HepG2 (cell line): Measurements from ENCODE around the gene DPH1. TPM values are rescaled to one million over a fixed set of nuclear protein-coding genes. Genes with fewer than 3 reads are reported as not detected.

ENCODE experiments used
- ATRX ChIP-seq: sonication (generic); formaldehyde crosslinking; IDR thresholded peaks from 2 replicates; pipeline ENCODE4 v1.4.0; 2020; ENCODE audit warnings: missing genetic modification reagents, borderline replicate concordance
- CBX2 ChIP-seq, 2 experiments: fragments of 200-600 bp in 1 of 2; sonication (generic); formaldehyde crosslinking in 1 of 2; IDR thresholded peaks; 2 replicates each; pipeline versions ENCODE4 v1.7.0 to v1.8.1; 2018 to 2022; ENCODE audit warnings: low read depth in 2 of 2, low read length in 1 of 2, mild to moderate bottlenecking in 1 of 2, missing genetic modification reagents in 1 of 2
- CCAR2 ChIP-seq: fragments of 200-400 bp; formaldehyde crosslinking; optimal IDR thresholded peaks from 2 replicates; pipeline ENCODE3; 2018; ENCODE audit warnings: low read depth, mild to moderate bottlenecking, low read length, moderate library complexity
- FIP1L1 ChIP-seq: fragments of 200-400 bp; formaldehyde crosslinking; IDR thresholded peaks from 2 replicates; pipeline ENCODE4 v1.6.1; 2018; ENCODE audit warnings: low read depth, mild to moderate bottlenecking, low read length, moderate library complexity, borderline replicate concordance; ENCODE audit not compliant: insufficient read depth
- GPBP1L1 ChIP-seq: sonication (generic); formaldehyde crosslinking; IDR thresholded peaks from 2 replicates; pipeline ENCODE4 v1.5.0; 2020; ENCODE audit warnings: mild to moderate bottlenecking, missing genetic modification reagents
- HNRNPL ChIP-seq: fragments of 200-400 bp; formaldehyde crosslinking; IDR thresholded peaks from 2 replicates; pipeline ENCODE4 v1.6.1; 2017; ENCODE audit warnings: mild to moderate bottlenecking, low read depth, low read length
- HOXA9 ChIP-seq: sonication (generic); formaldehyde crosslinking; IDR thresholded peaks from 2 replicates; pipeline ENCODE4 v1.8.1; 2022; ENCODE audit warnings: missing genetic modification reagents, mild to moderate bottlenecking, moderate library complexity, borderline replicate concordance
- IRF9 ChIP-seq: sonication (generic); formaldehyde crosslinking; IDR thresholded peaks from 2 replicates; pipeline ENCODE4 v1.8.0; 2022; ENCODE audit warnings: missing genetic modification reagents, mild to moderate bottlenecking, borderline replicate concordance
- IRX3 ChIP-seq: sonication (generic); formaldehyde crosslinking; IDR thresholded peaks from 2 replicates; pipeline ENCODE4 v1.8.1; 2023; ENCODE audit warnings: mild to moderate bottlenecking, low read depth, missing genetic modification reagents, borderline replicate concordance
- KAT2B ChIP-seq: fragments of 150-350 bp; IDR thresholded peaks from 2 replicates; pipeline ENCODE4 v1.6.1; 2014; ENCODE audit warnings: low read depth, low read length, borderline replicate concordance
- KLF11 ChIP-seq: IDR thresholded peaks from 2 replicates; pipeline ENCODE4 v1.6.1; 2016; ENCODE audit warnings: missing compliant biosample characterization
- MAX ChIP-seq: IDR thresholded peaks from 2 replicates; pipeline ENCODE4 v1.6.1; 2012; ENCODE audit warnings: inconsistent platforms
- MBD4 ChIP-seq: IDR thresholded peaks from 2 replicates; pipeline ENCODE4 v1.6.1; 2012; ENCODE audit warnings: low read length, inconsistent platforms, borderline replicate concordance
- PRDM15 ChIP-seq: sonication (generic); formaldehyde crosslinking; IDR thresholded peaks from 2 replicates; pipeline ENCODE4 v1.4.0; 2020; ENCODE audit warnings: missing genetic modification reagents
- RBM22 ChIP-seq: fragments of 200-400 bp; formaldehyde crosslinking; optimal IDR thresholded peaks from 2 replicates; pipeline ENCODE3; 2017; ENCODE audit warnings: mild to moderate bottlenecking, low read length, moderate library complexity
- SMARCC2 ChIP-seq: fragments of 450-650 bp; IDR thresholded peaks from 2 replicates; pipeline ENCODE4 v1.6.1; 2017; ENCODE audit warnings: antibody characterized with exemption, mild to moderate bottlenecking
- TGIF2 ChIP-seq: IDR thresholded peaks from 2 replicates; pipeline ENCODE4 v1.6.1; 2016; ENCODE audit warnings: control low read depth, missing compliant biosample characterization
- ZFP36L2 ChIP-seq: sonication (generic); formaldehyde crosslinking; IDR thresholded peaks from 2 replicates; pipeline ENCODE4 v1.4.0; 2020; ENCODE audit warnings: missing genetic modification reagents
- ZKSCAN5 ChIP-seq: sonication (generic); formaldehyde crosslinking; IDR thresholded peaks from 2 replicates; pipeline ENCODE4 v1.5.1; 2020; ENCODE audit warnings: mild to moderate bottlenecking, missing genetic modification reagents
- ZMYM3 ChIP-seq: sonication (generic); formaldehyde crosslinking; IDR thresholded peaks from 2 replicates; pipeline ENCODE4 v1.5.1; 2020; ENCODE audit warnings: mild to moderate bottlenecking, missing genetic modification reagents
- ZNF275 ChIP-seq: sonication (generic); formaldehyde crosslinking; IDR thresholded peaks from 2 replicates; pipeline ENCODE4 v1.8.0; 2022; ENCODE audit warnings: missing genetic modification reagents, mild to moderate bottlenecking, inconsistent platforms, borderline replicate concordance
- ZNF343 ChIP-seq: sonication (generic); formaldehyde crosslinking; IDR thresholded peaks from 2 replicates; pipeline ENCODE4 v1.4.0; 2020; ENCODE audit warnings: mild to moderate bottlenecking, missing genetic modification reagents
- ZNF432 ChIP-seq: sonication (generic); formaldehyde crosslinking; IDR thresholded peaks from 2 replicates; pipeline ENCODE4 v1.5.0; 2020; ENCODE audit warnings: missing genetic modification reagents, mild to moderate bottlenecking, borderline replicate concordance
- ZNF747 ChIP-seq: sonication (generic); formaldehyde crosslinking; IDR thresholded peaks from 2 replicates; pipeline ENCODE4 v1.8.1; 2023; ENCODE audit warnings: missing genetic modification reagents, mild to moderate bottlenecking, borderline replicate concordance
- polyA plus RNA-seq, 8 experiments: library from polyadenylated mRNA; depleted of rRNA in 3 of 8; stranded (reverse) in 7 of 8; unstranded in 1 of 8; fragments of >200 nt; fragmentation: Illumina TruSeq in 4 of 8; extraction: Trizol in 4 of 8; gene quantifications; 2 replicates each; pipeline versions ENCODE4 v1.2.1 to v1.2.3, GENCODE V29; 2011 to 2016; ENCODE audit warnings: low read depth in 4 of 8, missing spikeins in 1 of 8, mixed read lengths in 1 of 8; ENCODE audit not compliant: insufficient read depth in 1 of 8
- total RNA-seq, 5 experiments: library from RNA; depleted of rRNA; stranded (reverse); fragments of >200 nt; fragmentation: Illumina TruSeq; extraction: Trizol; gene quantifications; 2 replicates each; pipeline ENCODE4 v1.2.3, GENCODE V29; 2016; ENCODE audit warnings: low read depth in 1 of 5

DPH1 gene
- total and polyA plus RNA-seq, 2 of the 13 experiments (the other 11 are each of a cell fraction or from before 2014, with no cell fraction given), result 25.3 to 42.8 TPM

- TF ChIP-seq HNRNPL, result no peak
- no peak for TF ChIP-seq ZMYM3 (CRISPR knock-in tag)
- no peak for TF ChIP-seq ZNF432 (CRISPR knock-in tag)
- TF ChIP-seq ZFP36L2 (CRISPR knock-in tag), result no peak
- TF ChIP-seq CBX2 (IDR thresholded peaks at IDR 0.05; ENCODE audit: low read depth, low read length), result no peak
- no peak for TF ChIP-seq CBX2 (CRISPR knock-in tag; IDR thresholded peaks at IDR 0.05; ENCODE audit: low read depth)
- no peak for TF ChIP-seq ZNF275 (CRISPR knock-in tag)
- TF ChIP-seq MAX, result no peak; the same call in 1 of the 2 replicates
- no peak for TF ChIP-seq ZNF747 (CRISPR knock-in tag)
- no peak for TF ChIP-seq IRX3 (CRISPR knock-in tag)
- no peak for TF ChIP-seq SMARCC2
- TF ChIP-seq GPBP1L1 (CRISPR knock-in tag), result no peak
- TF ChIP-seq ZNF343, result no peak
- TF ChIP-seq IRF9 (CRISPR knock-in tag), result no peak
- no peak for TF ChIP-seq MBD4
- no peak for TF ChIP-seq TGIF2 (CRISPR knock-in tag)
- TF ChIP-seq FIP1L1, result no peak
- TF ChIP-seq KLF11 (CRISPR knock-in tag), result no peak
- TF ChIP-seq KAT2B, result no peak
- TF ChIP-seq PRDM15 (CRISPR knock-in tag), result no peak
- TF ChIP-seq ZKSCAN5 (CRISPR knock-in tag), result no peak
- no peak for TF ChIP-seq HOXA9
- TF ChIP-seq ATRX (CRISPR knock-in tag), result no peak
- no peak for TF ChIP-seq CCAR2
- no peak for TF ChIP-seq RBM22
Observed at GRCh38 chr17:1995321-1995892, 34.5 kb upstream of the DPH1 start (continued).
